Measurements from ENCODE around the gene KIAA1191. TPM values are rescaled to one million over a fixed set of nuclear protein-coding genes. Genes with fewer than 3 reads are reported as not detected.
A peak's percentile ranks its signal among the peaks of the same experiment; 100 is the strongest.

Gene KIAA1191
- total and polyA plus RNA-seq, 9 of the 15 experiments (the other 6 are each of a cell fraction or from before 2014, with no cell fraction given) = 31.0 to 80.2 (median 45.7) TPM

DNA sequence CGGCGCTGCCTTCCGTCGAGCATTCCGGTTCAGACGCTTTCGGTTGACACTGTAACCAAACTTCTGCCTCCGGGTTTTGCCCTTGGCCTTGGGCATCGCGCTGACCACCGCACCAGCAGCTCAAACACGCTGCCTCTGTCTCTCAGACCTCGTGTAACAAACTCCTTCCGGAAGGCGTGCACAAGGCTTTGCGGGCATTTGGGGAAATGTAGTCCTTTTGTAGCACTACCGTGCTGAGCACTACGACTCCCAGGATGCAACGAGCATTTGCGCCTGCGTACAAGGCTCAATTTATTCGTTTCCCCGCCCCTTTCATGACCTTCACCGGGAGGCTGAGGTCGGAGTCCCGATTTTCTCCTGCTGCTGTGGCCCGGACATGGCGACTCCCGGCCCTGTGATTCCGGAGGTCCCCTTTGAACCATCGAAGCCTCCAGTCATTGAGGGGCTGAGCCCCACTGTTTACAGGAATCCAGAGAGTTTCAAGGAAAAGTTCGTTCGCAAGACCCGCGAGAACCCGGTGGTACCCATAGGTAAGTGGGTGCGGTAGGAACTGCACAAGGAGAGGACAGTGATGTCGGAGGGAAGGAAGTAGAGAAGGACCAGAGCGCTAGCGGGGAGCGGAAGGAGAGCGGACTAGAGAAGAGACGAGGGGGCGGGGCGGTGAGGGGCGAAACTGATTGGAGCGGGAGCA lies 27.0 kb upstream of the KIAA1191 start, which contains the start of the genes HIGD2A and NOP16 (continued):
- peak; percentile 74; the same call in 1 of the 2 replicates for TF ChIP-seq MIER1 (IDR thresholded peaks at IDR 0.05; ENCODE audit: low read depth)
- TF ChIP-seq, protein P1, sequence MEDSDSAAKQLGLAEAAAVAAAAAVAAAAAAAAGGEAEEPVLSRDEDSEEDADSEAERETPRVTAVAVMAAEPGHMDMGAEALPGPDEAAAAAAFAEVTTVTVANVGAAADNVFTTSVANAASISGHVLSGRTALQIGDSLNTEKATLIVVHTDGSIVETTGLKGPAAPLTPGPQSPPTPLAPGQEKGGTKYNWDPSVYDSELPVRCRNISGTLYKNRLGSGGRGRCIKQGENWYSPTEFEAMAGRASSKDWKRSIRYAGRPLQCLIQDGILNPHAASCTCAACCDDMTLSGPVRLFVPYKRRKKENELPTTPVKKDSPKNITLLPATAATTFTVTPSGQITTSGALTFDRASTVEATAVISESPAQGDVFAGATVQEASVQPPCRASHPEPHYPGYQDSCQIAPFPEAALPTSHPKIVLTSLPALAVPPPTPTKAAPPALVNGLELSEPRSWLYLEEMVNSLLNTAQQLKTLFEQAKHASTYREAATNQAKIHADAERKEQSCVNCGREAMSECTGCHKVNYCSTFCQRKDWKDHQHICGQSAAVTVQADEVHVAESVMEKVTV (CRISPR knock-in tag; IDR thresholded peaks at IDR 0.05) = no peak
- peak; percentile 94 for TF ChIP-seq NR2C1 (IDR thresholded peaks at IDR 0.05)
- peak; percentile 93 for TF ChIP-seq NR2C1 (tag; IDR thresholded peaks at IDR 0.05)
- TF ChIP-seq DIDO1 (tag; IDR thresholded peaks at IDR 0.05; ENCODE audit: low read depth) = peak; percentile 96
- TF ChIP-seq, protein P2, sequence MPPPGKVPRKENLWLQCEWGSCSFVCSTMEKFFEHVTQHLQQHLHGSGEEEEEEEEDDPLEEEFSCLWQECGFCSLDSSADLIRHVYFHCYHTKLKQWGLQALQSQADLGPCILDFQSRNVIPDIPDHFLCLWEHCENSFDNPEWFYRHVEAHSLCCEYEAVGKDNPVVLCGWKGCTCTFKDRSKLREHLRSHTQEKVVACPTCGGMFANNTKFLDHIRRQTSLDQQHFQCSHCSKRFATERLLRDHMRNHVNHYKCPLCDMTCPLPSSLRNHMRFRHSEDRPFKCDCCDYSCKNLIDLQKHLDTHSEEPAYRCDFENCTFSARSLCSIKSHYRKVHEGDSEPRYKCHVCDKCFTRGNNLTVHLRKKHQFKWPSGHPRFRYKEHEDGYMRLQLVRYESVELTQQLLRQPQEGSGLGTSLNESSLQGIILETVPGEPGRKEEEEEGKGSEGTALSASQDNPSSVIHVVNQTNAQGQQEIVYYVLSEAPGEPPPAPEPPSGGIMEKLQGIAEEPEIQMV (tag; conservative IDR thresholded peaks at IDR 0.05; ENCODE audit: low read depth) = no peak
- TF ChIP-seq RB1 (IDR thresholded peaks at IDR 0.05; ENCODE audit: low read depth) = peak; percentile 63
- TF ChIP-seq NCOR1 (IDR thresholded peaks at IDR 0.05) = peak; percentile 56
- peak; percentile 51; the same call in 1 of the 2 replicates for TF ChIP-seq SREBF2 (CRISPR knock-in tag; IDR thresholded peaks at IDR 0.05)
- TF ChIP-seq JUND (IDR thresholded peaks at IDR 0.05; ENCODE audit: borderline replicate concordance, low read depth, low read length) = peak; percentile 73
- peak; percentile 21; the same call in 2 of the 3 replicates for TF ChIP-seq JUND (tag; IDR thresholded peaks at IDR 0.05; ENCODE audit: borderline replicate concordance, low read depth, low read length)
- peak; percentile 100 for TF ChIP-seq ESRRA (IDR thresholded peaks at IDR 0.05; ENCODE audit: borderline replicate concordance, low read depth)
- peak; percentile 32 for TF ChIP-seq RBM22 (IDR thresholded peaks at IDR 0.05; ENCODE audit: low read depth, low read length, poor library complexity, severe bottlenecking)
- TF ChIP-seq GTF2E2 (tag; IDR thresholded peaks at IDR 0.05) = peak; percentile 95
- TF ChIP-seq, protein P3, sequence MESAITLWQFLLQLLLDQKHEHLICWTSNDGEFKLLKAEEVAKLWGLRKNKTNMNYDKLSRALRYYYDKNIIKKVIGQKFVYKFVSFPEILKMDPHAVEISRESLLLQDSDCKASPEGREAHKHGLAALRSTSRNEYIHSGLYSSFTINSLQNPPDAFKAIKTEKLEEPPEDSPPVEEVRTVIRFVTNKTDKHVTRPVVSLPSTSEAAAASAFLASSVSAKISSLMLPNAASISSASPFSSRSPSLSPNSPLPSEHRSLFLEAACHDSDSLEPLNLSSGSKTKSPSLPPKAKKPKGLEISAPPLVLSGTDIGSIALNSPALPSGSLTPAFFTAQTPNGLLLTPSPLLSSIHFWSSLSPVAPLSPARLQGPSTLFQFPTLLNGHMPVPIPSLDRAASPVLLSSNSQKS (CRISPR knock-in tag; IDR thresholded peaks at IDR 0.05) = no peak
- no peak for TF ChIP-seq PHB (CRISPR knock-in tag; IDR thresholded peaks at IDR 0.05)
- peak; percentile 51; the same call in 1 of the 2 replicates for TF ChIP-seq ZZZ3 (IDR thresholded peaks at IDR 0.05)
- TF ChIP-seq, protein P4, sequence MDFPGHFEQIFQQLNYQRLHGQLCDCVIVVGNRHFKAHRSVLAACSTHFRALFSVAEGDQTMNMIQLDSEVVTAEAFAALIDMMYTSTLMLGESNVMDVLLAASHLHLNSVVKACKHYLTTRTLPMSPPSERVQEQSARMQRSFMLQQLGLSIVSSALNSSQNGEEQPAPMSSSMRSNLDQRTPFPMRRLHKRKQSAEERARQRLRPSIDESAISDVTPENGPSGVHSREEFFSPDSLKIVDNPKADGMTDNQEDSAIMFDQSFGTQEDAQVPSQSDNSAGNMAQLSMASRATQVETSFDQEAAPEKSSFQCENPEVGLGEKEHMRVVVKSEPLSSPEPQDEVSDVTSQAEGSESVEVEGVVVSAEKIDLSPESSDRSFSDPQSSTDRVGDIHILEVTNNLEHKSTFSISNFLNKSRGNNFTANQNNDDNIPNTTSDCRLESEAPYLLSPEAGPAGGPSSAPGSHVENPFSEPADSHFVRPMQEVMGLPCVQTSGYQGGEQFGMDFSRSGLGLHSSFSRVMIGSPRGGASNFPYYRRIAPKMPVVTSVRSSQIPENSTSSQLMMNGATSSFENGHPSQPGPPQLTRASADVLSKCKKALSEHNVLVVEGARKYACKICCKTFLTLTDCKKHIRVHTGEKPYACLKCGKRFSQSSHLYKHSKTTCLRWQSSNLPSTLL (IDR thresholded peaks at IDR 0.05) = no peak
- TF ChIP-seq, protein P5, sequence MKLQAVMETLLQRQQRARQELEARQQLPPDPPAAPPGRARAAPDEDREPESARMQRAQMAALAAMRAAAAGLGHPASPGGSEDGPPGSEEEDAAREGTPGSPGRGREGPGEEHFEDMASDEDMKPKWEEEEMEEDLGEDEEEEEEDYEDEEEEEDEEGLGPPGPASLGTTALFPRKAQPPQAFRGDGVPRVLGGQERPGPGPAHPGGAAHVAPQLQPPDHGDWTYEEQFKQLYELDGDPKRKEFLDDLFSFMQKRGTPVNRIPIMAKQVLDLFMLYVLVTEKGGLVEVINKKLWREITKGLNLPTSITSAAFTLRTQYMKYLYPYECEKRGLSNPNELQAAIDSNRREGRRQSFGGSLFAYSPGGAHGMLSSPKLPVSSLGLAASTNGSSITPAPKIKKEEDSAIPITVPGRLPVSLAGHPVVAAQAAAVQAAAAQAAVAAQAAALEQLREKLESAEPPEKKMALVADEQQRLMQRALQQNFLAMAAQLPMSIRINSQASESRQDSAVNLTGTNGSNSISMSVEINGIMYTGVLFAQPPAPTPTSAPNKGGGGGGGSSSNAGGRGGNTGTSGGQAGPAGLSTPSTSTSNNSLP (IDR thresholded peaks at IDR 0.05; ENCODE audit: borderline replicate concordance, low read depth, low read length) = 0 out of 2 replicates have a peak, but pooled peaks have one; percentile 54
- TF ChIP-seq ZC3H11A (IDR thresholded peaks at IDR 0.05; ENCODE audit: low read depth, low read length) = peak; percentile 77; the same call in 1 of the 2 replicates
- no peak for TF ChIP-seq ERF (CRISPR knock-in tag; IDR thresholded peaks at IDR 0.05)
